OCI-LY3 (cell line): ENCODE results near the gene RASGRF2.

Source experiments
- CTCF ChIP-seq: fragments of 200-600, 300-600 bp; sonication (generic); IDR thresholded peaks from 2 replicates; pipeline ENCODE4 v1.5.1; 2014; ENCODE audit warnings: antibody characterized with exemption, low read length, low read depth
- EZH2phosphoT487 ChIP-seq: fragments of 200-600 bp; shearing (Covaris generic); IDR thresholded peaks from 2 replicates; pipeline ENCODE4 v1.6.1; 2018; ENCODE audit warnings: antibody characterized with exemption, mixed run types, low read depth

- TF ChIP-seq CTCF (no peak), EZH2phosphoT487 (no peak)
Measured at GRCh38 chr5:81241001-81241400, 280.8 kb downstream of the RASGRF2 start.
